ENCODE results near the gene UNC93A.
"Not testable (repeated sequence)": the region's sequence is repeated elsewhere in the genome, so short reads cannot be mapped to it uniquely, and the experiment has no call there.

Gene UNC93A

GRCh38 chr6:167252271-167252670 lies 38.8 kb upstream of the UNC93A start:
- peaks cover 4% of the 10 kb centered on the region for H3K9me3 ChIP-seq (ENCODE audit: control insufficient read depth, low read length)
- WGBS, 2 experiments (ENCODE audit: insufficient coverage in 2 of 2): 100% methylated on average over 1 of the region's 1 CpG
- no peaks in the 10 kb centered on the region for H3K4me1 ChIP-seq (ENCODE audit: control insufficient read depth, insufficient read depth, low read length, poor library complexity, severe bottlenecking)
- H3K4me3 ChIP-seq (ENCODE audit: extremely low read depth, insufficient read depth, low read length, poor library complexity, severe bottlenecking): no peak overlapping the region
- no peaks in the 10 kb centered on the region for H3K36me3 ChIP-seq (ENCODE audit: control insufficient read depth, insufficient read depth, low read length)
- no peak overlapping the region for H3K27ac ChIP-seq (ENCODE audit: low read depth, low read length, severe bottlenecking)

GRCh38 chr6:167255918-167256553 lies 35.1 kb upstream of the UNC93A start:
- Histone ChIP-seq H3K27ac (ENCODE audit: low read depth, low read length, severe bottlenecking) (no peak overlapping the region), H3K4me3 (ENCODE audit: extremely low read depth, insufficient read depth, low read length, poor library complexity, severe bottlenecking) (no peak overlapping the region), H3K9me3 (ENCODE audit: control insufficient read depth, low read length) (peaks cover 4% of the 10 kb centered on the region), H3K4me1 (ENCODE audit: control insufficient read depth, insufficient read depth, low read length, poor library complexity, severe bottlenecking) (no peaks in the 10 kb centered on the region), H3K36me3 (ENCODE audit: control insufficient read depth, insufficient read depth, low read length) (no peaks in the 10 kb centered on the region)
- 89 to 93% methylated on average over 11 of the region's 11 CpGs for WGBS, 2 experiments (ENCODE audit: insufficient coverage in 2 of 2)

GRCh38 chr6:167258646-167259045 lies 32.5 kb upstream of the UNC93A start:
- H3K4me1 ChIP-seq (ENCODE audit: control insufficient read depth, insufficient read depth, low read length, poor library complexity, severe bottlenecking): no peaks in the 10 kb centered on the region
- 93 to 98% methylated on average over 2 to 3 of the region's 3 CpGs for WGBS, 2 experiments (ENCODE audit: insufficient coverage in 2 of 2)
- H3K27ac ChIP-seq (ENCODE audit: low read depth, low read length, severe bottlenecking): no peak overlapping the region
- no peaks in the 10 kb centered on the region for H3K36me3 ChIP-seq (ENCODE audit: control insufficient read depth, insufficient read depth, low read length)
- no peak overlapping the region for H3K4me3 ChIP-seq (ENCODE audit: extremely low read depth, insufficient read depth, low read length, poor library complexity, severe bottlenecking)
- peaks cover 4% of the 10 kb centered on the region for H3K9me3 ChIP-seq (ENCODE audit: control insufficient read depth, low read length)

- H3K9me3 ChIP-seq (ENCODE audit: control insufficient read depth, low read length); H3K36me3 ChIP-seq (ENCODE audit: control insufficient read depth, insufficient read depth, low read length); H3K4me1 ChIP-seq (ENCODE audit: control insufficient read depth, insufficient read depth, low read length, poor library complexity, severe bottlenecking); H3K27ac ChIP-seq (ENCODE audit: low read depth, low read length, severe bottlenecking); H3K4me3 ChIP-seq (ENCODE audit: extremely low read depth, insufficient read depth, low read length, poor library complexity, severe bottlenecking): not testable (repeated sequence)
- WGBS, 2 experiments (ENCODE audit: insufficient coverage in 2 of 2): 77 to 87% methylated on average over 2 to 7 of the region's 24 CpGs
Measured at GRCh38 chr6:167266057-167266829, 24.9 kb upstream of the UNC93A start.

- Histone ChIP-seq H3K4me1 (ENCODE audit: control insufficient read depth, insufficient read depth, low read length, poor library complexity, severe bottlenecking) (no peaks in the 10 kb centered on the region), H3K9me3 (ENCODE audit: control insufficient read depth, low read length) (no peaks in the 10 kb centered on the region), H3K27ac (ENCODE audit: low read depth, low read length, severe bottlenecking) (no peak overlapping the region), H3K36me3 (ENCODE audit: control insufficient read depth, insufficient read depth, low read length) (no peaks in the 10 kb centered on the region), H3K4me3 (ENCODE audit: extremely low read depth, insufficient read depth, low read length, poor library complexity, severe bottlenecking) (no peak overlapping the region)
- WGBS, 2 experiments (ENCODE audit: insufficient coverage in 2 of 2): 94 to 97% methylated on average over 12 to 18 of the region's 21 CpGs
Measured at GRCh38 chr6:167266830-167267555, 24.1 kb upstream of the UNC93A start.

GRCh38 chr6:167267556-167267898 lies 23.6 kb upstream of the UNC93A start:
- H3K9me3 ChIP-seq (ENCODE audit: control insufficient read depth, low read length); H3K4me1 ChIP-seq (ENCODE audit: control insufficient read depth, insufficient read depth, low read length, poor library complexity, severe bottlenecking); H3K4me3 ChIP-seq (ENCODE audit: extremely low read depth, insufficient read depth, low read length, poor library complexity, severe bottlenecking); H3K27ac ChIP-seq (ENCODE audit: low read depth, low read length, severe bottlenecking); H3K36me3 ChIP-seq (ENCODE audit: control insufficient read depth, insufficient read depth, low read length): not testable (repeated sequence)
- WGBS, 2 experiments (ENCODE audit: insufficient coverage in 2 of 2): 89% methylated on average over 1 of the region's 3 CpGs; no CpG with 5 or more reads in 1 of the 2 experiments

- 86 to 94% methylated on average over 9 to 11 of the region's 12 CpGs for WGBS, 2 experiments (ENCODE audit: insufficient coverage in 2 of 2)
- Histone ChIP-seq H3K27ac (ENCODE audit: low read depth, low read length, severe bottlenecking) (no peak overlapping the region), H3K36me3 (ENCODE audit: control insufficient read depth, insufficient read depth, low read length) (no peaks in the 10 kb centered on the region), H3K4me1 (ENCODE audit: control insufficient read depth, insufficient read depth, low read length, poor library complexity, severe bottlenecking) (no peaks in the 10 kb centered on the region), H3K9me3 (ENCODE audit: control insufficient read depth, low read length) (no peaks in the 10 kb centered on the region), H3K4me3 (ENCODE audit: extremely low read depth, insufficient read depth, low read length, poor library complexity, severe bottlenecking) (no peak overlapping the region)
Measured at GRCh38 chr6:167267921-167268401, 23.2 kb upstream of the UNC93A start.

- Histone ChIP-seq H3K27ac (ENCODE audit: low read depth, low read length, severe bottlenecking) (no peak overlapping the region), H3K4me3 (ENCODE audit: extremely low read depth, insufficient read depth, low read length, poor library complexity, severe bottlenecking) (no peak overlapping the region), H3K36me3 (ENCODE audit: control insufficient read depth, insufficient read depth, low read length) (no peaks in the 10 kb centered on the region), H3K9me3 (ENCODE audit: control insufficient read depth, low read length) (no peaks in the 10 kb centered on the region), H3K4me1 (ENCODE audit: control insufficient read depth, insufficient read depth, low read length, poor library complexity, severe bottlenecking) (no peaks in the 10 kb centered on the region)
- WGBS, 2 experiments (ENCODE audit: insufficient coverage in 2 of 2): 89 to 95% methylated on average over 17 to 20 of the region's 20 CpGs
Measured at GRCh38 chr6:167268683-167269280, 22.3 kb upstream of the UNC93A start.

- H3K36me3 ChIP-seq (ENCODE audit: control insufficient read depth, insufficient read depth, low read length): no peaks in the 10 kb centered on the region
- no peak overlapping the region for H3K4me3 ChIP-seq (ENCODE audit: extremely low read depth, insufficient read depth, low read length, poor library complexity, severe bottlenecking)
- no peaks in the 10 kb centered on the region for H3K9me3 ChIP-seq (ENCODE audit: control insufficient read depth, low read length)
- 91 to 93% methylated on average over 22 to 26 of the region's 26 CpGs for WGBS, 2 experiments (ENCODE audit: insufficient coverage in 2 of 2)
- no peaks in the 10 kb centered on the region for H3K4me1 ChIP-seq (ENCODE audit: control insufficient read depth, insufficient read depth, low read length, poor library complexity, severe bottlenecking)
- no peak overlapping the region for H3K27ac ChIP-seq (ENCODE audit: low read depth, low read length, severe bottlenecking)
Measured at GRCh38 chr6:167270499-167271311, 20.4 kb upstream of the UNC93A start.

GRCh38 chr6:167272151-167272550 lies 19.0 kb upstream of the UNC93A start:
- Histone ChIP-seq H3K9me3 (ENCODE audit: control insufficient read depth, low read length) (no peaks in the 10 kb centered on the region), H3K27ac (ENCODE audit: low read depth, low read length, severe bottlenecking) (no peak overlapping the region), H3K4me3 (ENCODE audit: extremely low read depth, insufficient read depth, low read length, poor library complexity, severe bottlenecking) (no peak overlapping the region), H3K4me1 (ENCODE audit: control insufficient read depth, insufficient read depth, low read length, poor library complexity, severe bottlenecking) (no peaks in the 10 kb centered on the region), H3K36me3 (ENCODE audit: control insufficient read depth, insufficient read depth, low read length) (no peaks in the 10 kb centered on the region)
- 89 to 91% methylated on average over 5 to 6 of the region's 6 CpGs for whole genome bisulfite sequencing, 2 experiments (ENCODE audit: insufficient coverage in 2 of 2)
